ENCODE data around the gene ZMAT5.
"Not testable (repeated sequence)": the region's sequence is repeated elsewhere in the genome, so short reads cannot be mapped to it uniquely, and the experiment has no call there.

DNA sequence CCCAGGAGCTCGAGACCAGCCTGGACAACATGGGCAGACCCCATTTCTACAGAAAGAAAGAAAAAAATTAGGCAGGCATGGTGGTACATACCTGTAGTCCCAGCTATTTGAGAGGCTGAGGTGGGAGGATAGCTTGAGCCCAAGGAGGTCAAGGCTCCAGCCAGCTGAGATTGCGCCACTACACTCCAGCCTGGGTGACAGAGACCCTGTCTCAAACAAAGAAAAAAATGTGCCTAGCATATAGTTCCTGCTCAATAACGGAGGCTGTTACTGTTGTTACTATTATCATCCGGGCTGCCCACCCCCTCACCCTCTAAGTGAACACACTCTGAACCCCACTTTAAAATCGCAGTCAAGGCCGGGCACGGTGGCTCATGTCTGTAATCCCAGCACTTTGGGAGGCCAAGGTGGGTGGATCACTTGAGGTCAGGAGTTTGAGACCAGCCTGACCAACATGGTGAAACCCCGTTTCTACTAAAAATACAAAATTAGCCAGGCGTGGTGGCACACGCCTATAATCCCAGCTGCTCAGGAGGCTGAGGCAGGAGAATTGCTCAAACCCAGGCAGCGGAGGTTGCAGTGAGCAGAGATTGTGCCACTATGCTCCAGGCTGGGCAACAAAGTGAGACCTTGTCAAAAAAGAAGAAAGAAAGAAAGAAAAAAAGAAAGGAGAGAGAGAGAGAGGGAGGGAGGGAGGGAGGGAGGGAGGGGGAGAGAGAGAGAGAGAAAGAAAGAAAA lies 12.0 kb downstream of the ZMAT5 start:
- not testable (repeated sequence) for TF ChIP-seq SPI1 (IDR thresholded peaks at IDR 0.05; ENCODE audit: low read depth, low read length); POLR2A (IDR thresholded peaks at IDR 0.05; ENCODE audit: low read depth, low read length); TAF1 (IDR thresholded peaks at IDR 0.05; ENCODE audit: low read depth, low read length); POU2F2 (IDR thresholded peaks at IDR 0.05; ENCODE audit: low read depth, low read length); POLR2AphosphoS5 (IDR thresholded peaks at IDR 0.05; ENCODE audit: low read depth, low read length); PAX5 (IDR thresholded peaks at IDR 0.05; ENCODE audit: insufficient read depth, low read length, severe bottlenecking)
